OCI-LY1 (cell line): ENCODE measurements around the gene CWH43.

Experiments used
- H2AFZ ChIP-seq: fragments of 200-600 bp; sonication (generic), shearing (Covaris generic); 2 replicates; pipeline ENCODE4 v1.6.0; 2014; ENCODE audit warnings: antibody characterized with exemption, mild to moderate bottlenecking, low read length
- H3F3A ChIP-seq: fragments of 200-600 bp; sonication (generic), shearing (Covaris generic); 2 replicates; pipeline ENCODE4 v1.6.0; 2014; ENCODE audit warnings: mild to moderate bottlenecking, antibody characterized with exemption, low read length, moderate library complexity; ENCODE audit not compliant: insufficient read depth
- H3K27ac ChIP-seq: fragments of 200-600 bp; sonication (generic); 2 replicates; pipeline ENCODE4 v1.5.1; 2014; ENCODE audit warnings: low read length, mixed run types, mild to moderate bottlenecking, low read depth; ENCODE audit not compliant: poor library complexity, severe bottlenecking
- H3K27me3 ChIP-seq: fragments of 200-600 bp; sonication (generic); 2 replicates; pipeline ENCODE4 v1.6.0; 2014; ENCODE audit warnings: antibody characterized with exemption, mild to moderate bottlenecking, low read length, moderate library complexity; ENCODE audit not compliant: insufficient read depth
- H3K36me3 ChIP-seq: fragments of 200-600 bp; sonication (generic); 2 replicates; pipeline ENCODE4 v1.6.1; 2014; ENCODE audit warnings: mild to moderate bottlenecking, antibody characterized with exemption, low read length, moderate library complexity, mixed read lengths; ENCODE audit not compliant: insufficient read depth
- H3K4me1 ChIP-seq: fragments of 200-600 bp; sonication (generic); 2 replicates; pipeline ENCODE4 v1.5.1; 2014; ENCODE audit warnings: mild to moderate bottlenecking, low read length, moderate library complexity; ENCODE audit not compliant: insufficient read depth, severe bottlenecking
- H3K4me2 ChIP-seq: fragments of 200-600 bp; sonication (generic), shearing (Covaris generic); 2 replicates; pipeline ENCODE4 v1.6.1; 2014; ENCODE audit warnings: low read length
- H3K4me3 ChIP-seq: fragments of 200-600 bp; sonication (generic); 2 replicates; pipeline ENCODE4 v1.5.1; 2014; ENCODE audit warnings: low read length, low read depth, mild to moderate bottlenecking, mixed read lengths; ENCODE audit not compliant: poor library complexity, severe bottlenecking
- H3K79me2 ChIP-seq: fragments of 200-600 bp; shearing (Covaris generic); 2 replicates; pipeline ENCODE4 v1.6.1; 2016; ENCODE audit warnings: mixed run types, low read length, mixed read lengths; ENCODE audit not compliant: insufficient read depth
- H3K9ac ChIP-seq: fragments of 200-600 bp; sonication (generic), shearing (Covaris generic); 2 replicates; pipeline ENCODE4 v1.6.1; 2014; ENCODE audit warnings: mild to moderate bottlenecking, low read length, mixed read lengths
- H3K9me2 ChIP-seq: fragments of 200-600 bp; sonication (generic), shearing (Covaris generic); 2 replicates; pipeline ENCODE4 v1.6.1; 2014; ENCODE audit warnings: low read depth, mild to moderate bottlenecking, low read length, mixed read lengths
- H3K9me3 ChIP-seq: fragments of 200-600 bp; shearing (Covaris generic); 2 replicates; pipeline ENCODE4 v1.6.1; 2014; ENCODE audit warnings: low read length, mixed read lengths
- H4K20me1 ChIP-seq: fragments of 200-600 bp; sonication (generic), shearing (Covaris generic); 2 replicates; pipeline ENCODE4 v1.6.0; 2016; ENCODE audit warnings: mild to moderate bottlenecking, low read length; ENCODE audit not compliant: insufficient read depth
- EZH2 ChIP-seq: fragments of 200-600 bp; sonication (generic), shearing (Covaris generic); IDR thresholded peaks from 2 replicates; pipeline ENCODE4 v1.8.0; 2017; ENCODE audit warnings: borderline replicate concordance, mixed run types, mild to moderate bottlenecking, antibody characterized with exemption, low read length, moderate library complexity, mixed read lengths
- TF ChIP-seq, protein P1 (sequence below): fragments of 200-600 bp; sonication (generic), shearing (Covaris generic); IDR thresholded peaks from 2 replicates; pipeline ENCODE4 v1.5.1; 2017; ENCODE audit warnings: mild to moderate bottlenecking, antibody characterized with exemption, low read length, moderate library complexity, mixed read lengths

CWH43 gene

DNA sequence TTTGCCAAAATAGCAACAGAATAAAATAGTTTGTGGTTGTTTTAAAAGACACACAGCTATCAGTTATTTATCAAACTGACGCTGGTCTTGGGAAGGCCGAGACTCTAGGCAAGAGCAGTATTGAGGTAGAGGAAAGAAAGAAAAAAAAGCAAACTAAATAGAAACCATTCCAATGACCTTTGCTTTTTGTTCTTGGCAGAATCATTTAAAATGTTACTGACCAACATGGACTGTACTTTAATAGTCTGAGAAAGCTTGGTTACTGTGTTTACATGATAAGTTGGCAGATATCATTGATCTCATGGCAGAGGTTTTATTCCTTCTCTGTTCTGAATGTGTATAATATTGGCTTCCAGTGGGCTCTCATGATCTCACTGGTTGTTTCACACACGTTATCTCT, 11.9 kb downstream of the CWH43 start:
- Histone ChIP-seq H3K27me3 (no peaks in the 10 kb centered on the region), H3K9me2 (no peaks in the 10 kb centered on the region; the same call in 1 of the 2 replicates), H3K36me3 (no peaks in the 10 kb centered on the region), H3K27ac (no peak overlapping the region), H3K9me3 (no peaks in the 10 kb centered on the region), H3K4me1 (no peaks in the 10 kb centered on the region), H3K9ac (no peak overlapping the region), H4K20me1 (no peaks in the 10 kb centered on the region), H3K4me2 (no peak overlapping the region), H3K4me3 (no peak overlapping the region), H3K79me2 (no peaks in the 10 kb centered on the region), H2AFZ (no peak overlapping the region), H3F3A (no peaks in the 10 kb centered on the region)
- TF ChIP-seq, protein P1, sequence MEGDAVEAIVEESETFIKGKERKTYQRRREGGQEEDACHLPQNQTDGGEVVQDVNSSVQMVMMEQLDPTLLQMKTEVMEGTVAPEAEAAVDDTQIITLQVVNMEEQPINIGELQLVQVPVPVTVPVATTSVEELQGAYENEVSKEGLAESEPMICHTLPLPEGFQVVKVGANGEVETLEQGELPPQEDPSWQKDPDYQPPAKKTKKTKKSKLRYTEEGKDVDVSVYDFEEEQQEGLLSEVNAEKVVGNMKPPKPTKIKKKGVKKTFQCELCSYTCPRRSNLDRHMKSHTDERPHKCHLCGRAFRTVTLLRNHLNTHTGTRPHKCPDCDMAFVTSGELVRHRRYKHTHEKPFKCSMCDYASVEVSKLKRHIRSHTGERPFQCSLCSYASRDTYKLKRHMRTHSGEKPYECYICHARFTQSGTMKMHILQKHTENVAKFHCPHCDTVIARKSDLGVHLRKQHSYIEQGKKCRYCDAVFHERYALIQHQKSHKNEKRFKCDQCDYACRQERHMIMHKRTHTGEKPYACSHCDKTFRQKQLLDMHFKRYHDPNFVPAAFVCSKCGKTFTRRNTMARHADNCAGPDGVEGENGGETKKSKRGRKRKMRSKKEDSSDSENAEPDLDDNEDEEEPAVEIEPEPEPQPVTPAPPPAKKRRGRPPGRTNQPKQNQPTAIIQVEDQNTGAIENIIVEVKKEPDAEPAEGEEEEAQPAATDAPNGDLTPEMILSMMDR, result no peak
- no peak for TF ChIP-seq EZH2

DNA sequence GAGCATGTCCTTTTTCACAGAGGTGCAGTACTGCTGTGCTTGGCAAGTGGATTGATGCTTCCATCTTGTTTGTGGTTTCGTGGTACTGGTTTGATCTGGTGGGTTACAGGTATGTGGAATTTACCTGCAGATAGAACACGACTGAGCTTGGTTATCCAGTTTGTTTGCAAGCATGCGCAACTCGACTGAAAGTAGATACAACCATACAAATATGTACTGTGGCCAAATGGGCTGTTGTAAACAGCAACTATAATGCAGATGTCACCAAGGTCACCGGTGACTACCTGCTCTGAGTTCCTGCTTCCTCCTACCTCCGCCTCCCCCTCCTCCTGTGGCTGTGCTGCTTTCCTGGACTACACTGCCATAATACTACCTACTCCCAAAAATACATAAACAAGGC, 12.4 kb downstream of the CWH43 start:
- Histone ChIP-seq H3K36me3 (no peaks in the 10 kb centered on the region), H3F3A (no peaks in the 10 kb centered on the region), H3K9ac (no peak overlapping the region), H3K9me3 (no peaks in the 10 kb centered on the region), H2AFZ (no peak overlapping the region), H3K27ac (no peak overlapping the region), H3K4me1 (no peaks in the 10 kb centered on the region), H3K27me3 (no peaks in the 10 kb centered on the region), H3K4me3 (no peak overlapping the region), H3K4me2 (no peak overlapping the region), H3K79me2 (no peaks in the 10 kb centered on the region), H3K9me2 (no peaks in the 10 kb centered on the region; the same call in 1 of the 2 replicates), H4K20me1 (no peaks in the 10 kb centered on the region)
- TF ChIP-seq, protein P1, result no peak
- no peak for TF ChIP-seq EZH2

DNA sequence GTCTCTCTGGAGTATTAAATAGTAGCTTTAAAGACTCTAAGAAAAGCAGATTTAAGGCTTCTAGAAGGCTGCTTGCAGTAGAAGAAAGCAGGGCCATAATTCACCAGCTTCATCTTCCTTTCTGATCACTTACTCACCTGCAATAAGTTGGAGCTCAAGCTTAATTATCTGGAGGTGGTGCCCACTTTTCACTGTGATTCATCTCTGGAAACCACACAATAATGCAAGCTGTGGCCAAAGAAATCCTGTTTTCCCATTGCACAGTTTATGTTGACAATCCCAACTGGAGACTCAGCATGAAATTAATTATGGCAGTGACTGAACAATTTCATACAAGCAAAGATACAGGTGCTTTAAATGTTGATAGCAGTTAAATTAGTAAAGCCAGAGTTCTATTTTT, 14.7 kb downstream of the CWH43 start:
- Histone ChIP-seq H3K4me3 (no peak overlapping the region), H3K27ac (no peak overlapping the region), H3K9me3 (no peaks in the 10 kb centered on the region), H4K20me1 (no peaks in the 10 kb centered on the region), H3K4me1 (no peaks in the 10 kb centered on the region), H3K4me2 (no peak overlapping the region), H3K9ac (no peak overlapping the region), H3K79me2 (no peaks in the 10 kb centered on the region), H3K9me2 (no peaks in the 10 kb centered on the region; the same call in 1 of the 2 replicates), H2AFZ (no peak overlapping the region), H3K36me3 (no peaks in the 10 kb centered on the region), H3F3A (no peaks in the 10 kb centered on the region), H3K27me3 (no peaks in the 10 kb centered on the region)
- no peak for TF ChIP-seq EZH2
- TF ChIP-seq, protein P1, result no peak
